Fibroblast of lung (primary cell): ENCODE results near the gene RABGAP1L. TPM values are rescaled to one million over a fixed set of nuclear protein-coding genes. Genes with fewer than 3 reads are reported as not detected.

Experiments
- DNase-seq, 2 donors: peaks; one replicate each; pipeline versions ENCODE4 v3.0.0 to v3.0.0-alpha.2; 2010; ENCODE audit warnings: low read depth in 2 of 2
- H2AFZ ChIP-seq: 2 replicates; pipeline ENCODE4 v1.5.1; 2012; ENCODE audit warnings: low read length, control low read depth, inconsistent platforms
- H3K27ac ChIP-seq: 2 replicates; pipeline ENCODE4 v1.5.1; 2011; ENCODE audit warnings: low read length, control low read depth; ENCODE audit not compliant: insufficient read depth
- H3K27me3 ChIP-seq: 2 replicates; pipeline ENCODE4 v1.5.1; 2011; ENCODE audit warnings: mild to moderate bottlenecking, low read length; ENCODE audit not compliant: control insufficient read depth, insufficient read depth
- H3K36me3 ChIP-seq: 2 replicates; pipeline ENCODE4 v1.5.1; 2011; ENCODE audit warnings: low read length; ENCODE audit not compliant: control insufficient read depth, insufficient read depth
- H3K4me1 ChIP-seq: 2 replicates; pipeline ENCODE4 v1.5.1; 2011; ENCODE audit warnings: low read length; ENCODE audit not compliant: control insufficient read depth, insufficient read depth; ENCODE audit errors: extremely low read depth
- H3K4me2 ChIP-seq: 2 replicates; pipeline ENCODE4 v1.5.1; 2011; ENCODE audit warnings: low read length, control low read depth; ENCODE audit not compliant: insufficient read depth; ENCODE audit errors: extremely low read depth
- H3K4me3 ChIP-seq, 4 experiments: fragments of 200-600 bp in 1 of 4; sonication (generic) in 1 of 4; replicated peaks in 1 of 4; 2 replicates each; pipeline ENCODE4 v1.5.1; 2011 to 2016; ENCODE audit warnings: low read length in 4 of 4, low read depth in 3 of 4, mild to moderate bottlenecking in 3 of 4, control low read depth in 2 of 4, inconsistent platforms in 1 of 4, mixed read lengths in 1 of 4; ENCODE audit not compliant: insufficient read depth in 1 of 4; ENCODE audit errors: control extremely low read depth in 1 of 4
- H3K79me2 ChIP-seq: 2 replicates; pipeline ENCODE4 v1.5.1; 2012; ENCODE audit warnings: mild to moderate bottlenecking, low read length, inconsistent platforms; ENCODE audit not compliant: control insufficient read depth, insufficient read depth
- H3K9ac ChIP-seq: 2 replicates; pipeline ENCODE4 v1.5.1; 2011; ENCODE audit warnings: mild to moderate bottlenecking, low read length, control low read depth; ENCODE audit not compliant: insufficient read depth
- H3K9me3 ChIP-seq: 2 replicates; pipeline ENCODE4 v1.5.1; 2012; ENCODE audit warnings: low read depth, low read length; ENCODE audit not compliant: control insufficient read depth, insufficient read depth
- H4K20me1 ChIP-seq: 2 replicates; pipeline ENCODE4 v1.5.1; 2011; ENCODE audit warnings: low read length; ENCODE audit not compliant: control insufficient read depth, insufficient read depth; ENCODE audit errors: extremely low read depth
- EZH2 ChIP-seq: IDR thresholded peaks from 2 replicates; pipeline ENCODE4 v1.5.1; 2012; ENCODE audit warnings: low read length, control low read depth, mild to moderate bottlenecking; ENCODE audit errors: missing control alignments
- polyA plus RNA-seq, 2 donors: library from polyadenylated mRNA; depleted of rRNA in 1 of 2; stranded (reverse) in 1 of 2; unstranded in 1 of 2; fragments of >200 nt; gene quantifications; 2 replicates each; pipeline ENCODE4 v1.2.1, GENCODE V29; 2011 to 2012; ENCODE audit warnings: missing spikeins in 1 of 2
- total RNA-seq: library from RNA; depleted of rRNA; stranded (reverse); fragments of >200 nt; gene quantifications from 2 replicates; pipeline ENCODE4 v1.2.1, GENCODE V29; 2014
- TF ChIP-seq, protein P1 (sequence below), 2 donors: IDR thresholded peaks in 1 of 2; conservative IDR thresholded peaks in 1 of 2; 1 replicate in 1 of 2; 2 replicates in 1 of 2; pipeline ENCODE4 v1.5.1; 2011 to 2012; ENCODE audit warnings: low read length in 2 of 2, control low read depth in 1 of 2, inconsistent platforms in 1 of 2, low read depth in 1 of 2, mild to moderate bottlenecking in 1 of 2

RABGAP1L gene
- total and polyA plus RNA-seq, 2 donors (not counting 1 experiment from before 2014, with no cell fraction given) = 33.8 to 36.5 TPM

DNA sequence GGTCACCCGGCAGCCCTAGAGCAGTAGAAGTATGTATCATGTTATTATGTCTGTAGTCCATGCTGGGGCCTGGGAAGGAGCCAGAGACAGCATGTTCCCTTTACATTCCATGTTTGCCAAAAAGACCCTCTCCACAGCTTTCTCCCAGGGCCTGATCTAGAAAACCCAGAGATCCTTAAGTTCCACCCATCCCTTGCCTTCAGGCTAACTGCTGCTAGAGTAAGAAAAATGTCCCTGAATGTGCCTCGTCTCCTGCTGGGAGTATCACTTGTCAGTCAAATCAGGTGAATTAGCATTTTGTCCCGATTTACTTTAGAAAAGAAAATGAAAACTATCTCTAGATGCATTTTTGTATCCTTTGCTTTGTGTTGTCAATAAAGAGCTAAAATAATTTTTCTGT lies 877.2 kb downstream of the RABGAP1L start:
- Histone ChIP-seq H3K4me3 (no peak overlapping the region), H3K36me3 (no peaks in the 10 kb centered on the region), H3K79me2 (no peaks in the 10 kb centered on the region), H3K27me3 (no peaks in the 10 kb centered on the region), H4K20me1 (no peaks in the 10 kb centered on the region), H3K27ac (no peak overlapping the region), H3K4me2 (no peak overlapping the region), H2AFZ (no peak overlapping the region), H3K9me3 (no peaks in the 10 kb centered on the region), H3K4me1 (no peaks in the 10 kb centered on the region), H3K9ac (no peak overlapping the region)
- no peak for TF ChIP-seq EZH2
- TF ChIP-seq, protein P1, sequence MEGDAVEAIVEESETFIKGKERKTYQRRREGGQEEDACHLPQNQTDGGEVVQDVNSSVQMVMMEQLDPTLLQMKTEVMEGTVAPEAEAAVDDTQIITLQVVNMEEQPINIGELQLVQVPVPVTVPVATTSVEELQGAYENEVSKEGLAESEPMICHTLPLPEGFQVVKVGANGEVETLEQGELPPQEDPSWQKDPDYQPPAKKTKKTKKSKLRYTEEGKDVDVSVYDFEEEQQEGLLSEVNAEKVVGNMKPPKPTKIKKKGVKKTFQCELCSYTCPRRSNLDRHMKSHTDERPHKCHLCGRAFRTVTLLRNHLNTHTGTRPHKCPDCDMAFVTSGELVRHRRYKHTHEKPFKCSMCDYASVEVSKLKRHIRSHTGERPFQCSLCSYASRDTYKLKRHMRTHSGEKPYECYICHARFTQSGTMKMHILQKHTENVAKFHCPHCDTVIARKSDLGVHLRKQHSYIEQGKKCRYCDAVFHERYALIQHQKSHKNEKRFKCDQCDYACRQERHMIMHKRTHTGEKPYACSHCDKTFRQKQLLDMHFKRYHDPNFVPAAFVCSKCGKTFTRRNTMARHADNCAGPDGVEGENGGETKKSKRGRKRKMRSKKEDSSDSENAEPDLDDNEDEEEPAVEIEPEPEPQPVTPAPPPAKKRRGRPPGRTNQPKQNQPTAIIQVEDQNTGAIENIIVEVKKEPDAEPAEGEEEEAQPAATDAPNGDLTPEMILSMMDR (conservative IDR thresholded peaks at IDR 0.05 in 1 of 2, IDR thresholded peaks at IDR 0.05 in 1 of 2; ENCODE audit: low read depth in 1 of 2, low read length in 2 of 2) = no peak
- no peak for DNase-seq

DNA sequence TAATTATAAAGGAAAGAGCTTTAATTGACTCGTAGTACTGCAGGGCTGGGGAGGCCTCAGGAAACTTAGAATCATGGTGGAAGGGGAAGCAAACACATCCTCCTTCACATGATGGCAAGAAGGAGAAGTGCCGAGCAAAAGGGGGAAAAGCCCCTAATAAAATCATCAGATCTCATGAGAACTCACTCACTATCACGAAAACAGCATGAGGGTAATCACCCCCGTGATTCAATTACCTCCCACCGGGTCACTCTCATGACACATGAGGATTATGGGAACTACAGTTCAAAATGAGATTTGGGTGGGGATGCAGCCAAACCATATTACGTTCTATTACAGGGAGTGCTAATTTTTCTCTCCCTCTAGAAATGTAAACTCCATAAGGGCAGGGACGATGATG lies 878.1 kb downstream of the RABGAP1L start:
- Histone ChIP-seq H3K79me2 (no peaks in the 10 kb centered on the region), H3K4me1 (no peaks in the 10 kb centered on the region), H3K9ac (no peak overlapping the region), H3K36me3 (no peaks in the 10 kb centered on the region), H3K27ac (no peak overlapping the region), H2AFZ (no peak overlapping the region), H3K4me2 (no peak overlapping the region), H3K9me3 (no peaks in the 10 kb centered on the region), H3K4me3 (no peak overlapping the region), H3K27me3 (no peaks in the 10 kb centered on the region), H4K20me1 (no peaks in the 10 kb centered on the region)
- no peak for TF ChIP-seq EZH2
- TF ChIP-seq, protein P1 (conservative IDR thresholded peaks at IDR 0.05 in 1 of 2, IDR thresholded peaks at IDR 0.05 in 1 of 2; ENCODE audit: low read depth in 1 of 2, low read length in 2 of 2) = no peak
- no peak for DNase-seq

DNA sequence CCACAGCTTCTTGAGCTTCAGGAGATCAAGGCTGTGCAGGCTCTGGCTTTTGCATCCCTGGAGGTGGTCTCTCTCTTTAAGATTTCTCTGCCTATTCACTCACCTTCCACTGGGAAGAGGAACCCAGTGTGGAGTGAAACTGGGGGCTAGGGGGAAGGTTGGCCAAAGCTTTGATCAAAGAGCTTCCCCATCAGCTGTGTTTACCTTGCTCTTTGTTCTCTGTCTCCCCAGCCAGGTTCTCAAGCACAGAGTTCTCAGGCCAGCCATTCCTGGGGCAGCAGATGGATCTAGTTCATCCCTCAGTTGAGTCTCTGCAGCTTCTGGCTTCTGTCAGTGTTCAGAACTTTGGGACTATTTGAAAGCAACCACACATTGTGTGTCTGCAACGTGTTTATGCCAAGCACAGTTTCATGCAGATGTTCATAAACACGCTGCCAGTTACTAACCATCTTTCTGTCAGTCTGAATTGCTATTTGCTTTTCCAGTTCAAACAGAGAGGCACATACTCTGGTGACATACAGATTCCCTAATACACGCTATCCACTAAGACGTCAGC lies 881.1 kb downstream of the RABGAP1L start:
- Histone ChIP-seq H4K20me1 (no peaks in the 10 kb centered on the region), H3K79me2 (no peaks in the 10 kb centered on the region), H3K4me2 (no peak overlapping the region), H2AFZ (no peak overlapping the region), H3K4me3 (no peak overlapping the region), H3K36me3 (no peaks in the 10 kb centered on the region), H3K9ac (no peak overlapping the region), H3K27me3 (no peaks in the 10 kb centered on the region), H3K27ac (no peak overlapping the region), H3K9me3 (no peaks in the 10 kb centered on the region), H3K4me1 (no peaks in the 10 kb centered on the region)
- DNase-seq = no peak
- TF ChIP-seq, protein P1 (conservative IDR thresholded peaks at IDR 0.05 in 1 of 2, IDR thresholded peaks at IDR 0.05 in 1 of 2; ENCODE audit: low read depth in 1 of 2, low read length in 2 of 2) = no peak
- TF ChIP-seq EZH2 = no peak
